HepG2 (cell line): ENCODE measurements around the gene MMP23B. TPM values are rescaled to one million over a fixed set of nuclear protein-coding genes. Genes with fewer than 3 reads are reported as not detected.

Experiments
- ARNTL ChIP-seq: sonication (generic); formaldehyde crosslinking; IDR thresholded peaks from 2 replicates; pipeline ENCODE4 v1.4.0; 2020; ENCODE audit warnings: mild to moderate bottlenecking, missing genetic modification reagents
- ATM ChIP-seq: fragments of 450-650 bp; IDR thresholded peaks from 2 replicates; pipeline ENCODE4 v1.7.1; 2017; ENCODE audit warnings: mild to moderate bottlenecking, borderline replicate concordance
- ATRX ChIP-seq: sonication (generic); formaldehyde crosslinking; IDR thresholded peaks from 2 replicates; pipeline ENCODE4 v1.4.0; 2020; ENCODE audit warnings: missing genetic modification reagents, borderline replicate concordance
- CSRNP1 ChIP-seq: sonication (generic); formaldehyde crosslinking; IDR thresholded peaks from 2 replicates; pipeline ENCODE4 v1.8.1; 2023; ENCODE audit warnings: mild to moderate bottlenecking, missing genetic modification reagents
- DMTF1 ChIP-seq: sonication (generic); formaldehyde crosslinking; IDR thresholded peaks from 2 replicates; pipeline ENCODE4 v1.4.0; 2020; ENCODE audit warnings: mild to moderate bottlenecking, missing genetic modification reagents
- ELF3 ChIP-seq: IDR thresholded peaks from 2 replicates; pipeline ENCODE4 v1.6.1; 2016; ENCODE audit warnings: missing genetic modification reagents, missing compliant biosample characterization
- FOSL1 ChIP-seq: sonication (generic); formaldehyde crosslinking; IDR thresholded peaks from 2 replicates; pipeline ENCODE4 v1.9.0; 2021; ENCODE audit warnings: missing genetic modification reagents, borderline replicate concordance
- GTF2F1 ChIP-seq: fragments of 150-350 bp; IDR thresholded peaks from 2 replicates; pipeline ENCODE4 v1.6.1; 2014; ENCODE audit warnings: low read length
- HHEX ChIP-seq: IDR thresholded peaks from 2 replicates; pipeline ENCODE4 v1.6.1; 2016; ENCODE audit warnings: control low read depth
- HINFP ChIP-seq: sonication (generic); formaldehyde crosslinking; IDR thresholded peaks from 2 replicates; pipeline ENCODE4 v1.4.0; 2020; ENCODE audit warnings: low read depth, mild to moderate bottlenecking, missing genetic modification reagents
- HOMEZ ChIP-seq: IDR thresholded peaks from 2 replicates; pipeline ENCODE4 v1.6.1; 2016; ENCODE audit warnings: low read depth
- KLF15 ChIP-seq: sonication (generic); formaldehyde crosslinking; IDR thresholded peaks from 2 replicates; pipeline ENCODE4 v1.8.1; 2023; ENCODE audit warnings: borderline replicate concordance, mild to moderate bottlenecking, inconsistent platforms, missing genetic modification reagents, mixed read lengths
- PLRG1 ChIP-seq: fragments of 450-650 bp; conservative IDR thresholded peaks from 2 replicates; pipeline ENCODE4 v1.6.1; 2016
- ZNF12 ChIP-seq: sonication (generic); formaldehyde crosslinking; IDR thresholded peaks from 2 replicates; pipeline ENCODE4 v1.5.0; 2020; ENCODE audit warnings: missing genetic modification reagents
- ZNF20 ChIP-seq: sonication (generic); formaldehyde crosslinking; IDR thresholded peaks from 2 replicates; pipeline ENCODE4 v1.4.0; 2020; ENCODE audit warnings: mild to moderate bottlenecking, moderate library complexity, missing genetic modification reagents
- ZNF432 ChIP-seq: sonication (generic); formaldehyde crosslinking; IDR thresholded peaks from 2 replicates; pipeline ENCODE4 v1.5.0; 2020; ENCODE audit warnings: missing genetic modification reagents, mild to moderate bottlenecking, borderline replicate concordance
- ZNF605 ChIP-seq: sonication (generic); formaldehyde crosslinking; IDR thresholded peaks from 2 replicates; pipeline ENCODE4 v1.8.0; 2022; ENCODE audit warnings: mild to moderate bottlenecking, missing genetic modification reagents
- polyA plus RNA-seq, 8 experiments: library from polyadenylated mRNA; depleted of rRNA in 3 of 8; stranded (reverse) in 7 of 8; unstranded in 1 of 8; fragments of >200 nt; fragmentation: Illumina TruSeq in 4 of 8; extraction: Trizol in 4 of 8; gene quantifications; 2 replicates each; pipeline versions ENCODE4 v1.2.1 to v1.2.3, GENCODE V29; 2011 to 2016; ENCODE audit warnings: low read depth in 4 of 8, missing spikeins in 1 of 8, mixed read lengths in 1 of 8; ENCODE audit not compliant: insufficient read depth in 1 of 8
- total RNA-seq, 5 experiments: library from RNA; depleted of rRNA; stranded (reverse); fragments of >200 nt; fragmentation: Illumina TruSeq; extraction: Trizol; gene quantifications; 2 replicates each; pipeline ENCODE4 v1.2.3, GENCODE V29; 2016; ENCODE audit warnings: low read depth in 1 of 5
- TF ChIP-seq, protein P1 (sequence below): sonication (generic); formaldehyde crosslinking; IDR thresholded peaks from 2 replicates; pipeline ENCODE4 v1.8.0; 2022; ENCODE audit warnings: mild to moderate bottlenecking, missing genetic modification reagents, moderate library complexity
- TF ChIP-seq, protein P2 (sequence below): sonication (generic); formaldehyde crosslinking; IDR thresholded peaks from 2 replicates; pipeline ENCODE4 v1.5.0; 2020; ENCODE audit warnings: missing genetic modification reagents
- TF ChIP-seq, protein P3 (sequence below): fragments of 450-650 bp; IDR thresholded peaks from 2 replicates; pipeline ENCODE4 v1.6.1; 2017

The MMP23B gene
- total and polyA plus RNA-seq, 2 of the 13 experiments (the other 11 are each of a cell fraction or from before 2014, with no cell fraction given), result 0.61 to 0.75 TPM

- TF ChIP-seq DMTF1 (CRISPR knock-in tag), result 0 out of 2 replicates have a peak, but pooled peaks have one; percentile 83
- TF ChIP-seq ZNF605 (CRISPR knock-in tag), result 0 out of 2 replicates have a peak, but pooled peaks have one; percentile 13
- no peak for TF ChIP-seq KLF15 (CRISPR knock-in tag)
- no peak; the same call in 1 of the 2 replicates for TF ChIP-seq HOMEZ (CRISPR knock-in tag)
- TF ChIP-seq, protein P1, sequence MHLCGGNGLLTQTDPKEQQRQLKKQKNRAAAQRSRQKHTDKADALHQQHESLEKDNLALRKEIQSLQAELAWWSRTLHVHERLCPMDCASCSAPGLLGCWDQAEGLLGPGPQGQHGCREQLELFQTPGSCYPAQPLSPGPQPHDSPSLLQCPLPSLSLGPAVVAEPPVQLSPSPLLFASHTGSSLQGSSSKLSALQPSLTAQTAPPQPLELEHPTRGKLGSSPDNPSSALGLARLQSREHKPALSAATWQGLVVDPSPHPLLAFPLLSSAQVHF (CRISPR knock-in tag), result no peak
- TF ChIP-seq HINFP (CRISPR knock-in tag), result peak; percentile 88; the same call in 1 of the 2 replicates
- peak; percentile 46; the same call in 1 of the 2 replicates for TF ChIP-seq ELF3 (CRISPR knock-in tag)
- peak; percentile 80 for TF ChIP-seq ARNTL (CRISPR knock-in tag)
- TF ChIP-seq, protein P2, sequence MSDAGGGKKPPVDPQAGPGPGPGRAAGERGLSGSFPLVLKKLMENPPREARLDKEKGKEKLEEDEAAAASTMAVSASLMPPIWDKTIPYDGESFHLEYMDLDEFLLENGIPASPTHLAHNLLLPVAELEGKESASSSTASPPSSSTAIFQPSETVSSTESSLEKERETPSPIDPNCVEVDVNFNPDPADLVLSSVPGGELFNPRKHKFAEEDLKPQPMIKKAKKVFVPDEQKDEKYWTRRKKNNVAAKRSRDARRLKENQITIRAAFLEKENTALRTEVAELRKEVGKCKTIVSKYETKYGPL (CRISPR knock-in tag), result no peak
- no peak for TF ChIP-seq FOSL1
- TF ChIP-seq PLRG1, result no peak
- TF ChIP-seq ZNF20 (CRISPR knock-in tag), result no peak
- no peak for TF ChIP-seq GTF2F1
- peak; percentile 66; the same call in 1 of the 2 replicates for TF ChIP-seq ZNF12 (CRISPR knock-in tag)
- no peak for TF ChIP-seq ATM
- TF ChIP-seq, protein P3, sequence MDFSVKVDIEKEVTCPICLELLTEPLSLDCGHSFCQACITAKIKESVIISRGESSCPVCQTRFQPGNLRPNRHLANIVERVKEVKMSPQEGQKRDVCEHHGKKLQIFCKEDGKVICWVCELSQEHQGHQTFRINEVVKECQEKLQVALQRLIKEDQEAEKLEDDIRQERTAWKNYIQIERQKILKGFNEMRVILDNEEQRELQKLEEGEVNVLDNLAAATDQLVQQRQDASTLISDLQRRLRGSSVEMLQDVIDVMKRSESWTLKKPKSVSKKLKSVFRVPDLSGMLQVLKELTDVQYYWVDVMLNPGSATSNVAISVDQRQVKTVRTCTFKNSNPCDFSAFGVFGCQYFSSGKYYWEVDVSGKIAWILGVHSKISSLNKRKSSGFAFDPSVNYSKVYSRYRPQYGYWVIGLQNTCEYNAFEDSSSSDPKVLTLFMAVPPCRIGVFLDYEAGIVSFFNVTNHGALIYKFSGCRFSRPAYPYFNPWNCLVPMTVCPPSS, result no peak
- TF ChIP-seq ATRX, result no peak
- peak; percentile 72; the same call in 1 of the 2 replicates for TF ChIP-seq CSRNP1 (CRISPR knock-in tag)
- TF ChIP-seq HHEX (CRISPR knock-in tag), result no peak
- no peak for TF ChIP-seq ZNF432 (CRISPR knock-in tag)
Observed at GRCh38 chr1:1615256-1616044, 16.5 kb upstream of the MMP23B start, which contains the start of gene MIB2 (continued).
